Nephron progenitor cell (in vitro differentiated cells): ENCODE results near the gene SIRPD.

Experiments used
- DNase-seq: peaks from one replicate; pipeline ENCODE4 v3.0.0; 2021
- H3K27ac Mint-ChIP-seq: 2 replicates; pipeline ENCODE4 v1.8.0; 2021; ENCODE audit warnings: mild to moderate bottlenecking, moderate library complexity, mixed read lengths
- H3K27me3 Mint-ChIP-seq: 2 replicates; pipeline ENCODE4 v1.8.0; 2021; ENCODE audit warnings: mild to moderate bottlenecking, low read depth, mixed read lengths; ENCODE audit not compliant: poor library complexity
- H3K36me3 Mint-ChIP-seq: 2 replicates; pipeline ENCODE4 v1.8.0; 2021; ENCODE audit warnings: low read depth, mixed read lengths
- H3K4me1 Mint-ChIP-seq: 2 replicates; pipeline ENCODE4 v1.8.0; 2021; ENCODE audit warnings: mixed read lengths
- H3K4me3 Mint-ChIP-seq: 2 replicates; pipeline ENCODE4 v1.8.0; 2021; ENCODE audit warnings: mild to moderate bottlenecking, moderate library complexity, mixed read lengths
- H3K9me3 Mint-ChIP-seq: 2 replicates; pipeline ENCODE4 v1.8.0; 2021; ENCODE audit warnings: mild to moderate bottlenecking, moderate library complexity, mixed read lengths
- TF ChIP-seq, protein P1 (sequence below): fragments of 200-600 bp; sonication (generic); IDR thresholded peaks from 2 replicates; pipeline ENCODE4 v1.5.0; 2021; ENCODE audit warnings: antibody characterized with exemption

SIRPD gene

DNA sequence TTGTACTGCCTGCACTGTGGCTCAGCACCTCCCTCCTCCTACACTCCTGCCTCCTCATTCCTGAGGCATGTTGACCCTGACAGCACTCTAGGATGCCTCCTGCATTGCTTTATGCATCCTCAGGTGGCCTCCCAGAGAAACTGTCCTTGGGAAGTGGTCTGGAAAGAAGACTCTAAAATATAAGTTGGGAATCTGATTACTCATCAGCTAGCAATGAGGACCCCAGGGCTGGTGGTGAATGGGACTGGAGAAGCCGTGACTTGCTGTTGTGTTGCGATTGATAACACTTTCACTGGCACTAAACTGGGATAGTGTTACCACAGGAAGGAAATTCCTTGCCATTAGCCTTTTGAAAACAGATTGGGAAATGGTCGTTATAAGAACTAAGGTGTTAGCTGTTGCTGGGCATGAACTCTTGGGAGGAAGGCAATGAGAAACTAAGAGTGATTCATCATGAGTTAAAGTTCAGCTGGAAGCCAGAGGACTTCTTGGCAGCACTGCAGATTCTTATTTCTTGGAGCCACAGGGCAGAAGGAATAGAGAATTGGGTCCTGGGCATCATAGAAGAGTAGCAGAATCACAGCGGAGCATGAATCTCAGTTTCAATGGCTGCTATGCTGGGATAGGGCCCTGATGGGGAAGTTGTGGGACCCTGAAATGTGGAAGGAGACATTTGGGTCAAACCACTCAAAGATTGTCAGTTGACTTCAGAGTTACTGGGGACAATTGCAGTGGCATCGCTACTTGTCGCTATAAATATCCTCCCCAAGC, 10.1 kb upstream of the SIRPD start:
- peaks cover 7% of the 10 kb centered on the region for H3K4me1 Mint-ChIP-seq
- H3K9me3 Mint-ChIP-seq: peaks cover 9% of the 10 kb centered on the region
- no peak overlapping the region for H3K27ac Mint-ChIP-seq
- TF ChIP-seq, protein P1, sequence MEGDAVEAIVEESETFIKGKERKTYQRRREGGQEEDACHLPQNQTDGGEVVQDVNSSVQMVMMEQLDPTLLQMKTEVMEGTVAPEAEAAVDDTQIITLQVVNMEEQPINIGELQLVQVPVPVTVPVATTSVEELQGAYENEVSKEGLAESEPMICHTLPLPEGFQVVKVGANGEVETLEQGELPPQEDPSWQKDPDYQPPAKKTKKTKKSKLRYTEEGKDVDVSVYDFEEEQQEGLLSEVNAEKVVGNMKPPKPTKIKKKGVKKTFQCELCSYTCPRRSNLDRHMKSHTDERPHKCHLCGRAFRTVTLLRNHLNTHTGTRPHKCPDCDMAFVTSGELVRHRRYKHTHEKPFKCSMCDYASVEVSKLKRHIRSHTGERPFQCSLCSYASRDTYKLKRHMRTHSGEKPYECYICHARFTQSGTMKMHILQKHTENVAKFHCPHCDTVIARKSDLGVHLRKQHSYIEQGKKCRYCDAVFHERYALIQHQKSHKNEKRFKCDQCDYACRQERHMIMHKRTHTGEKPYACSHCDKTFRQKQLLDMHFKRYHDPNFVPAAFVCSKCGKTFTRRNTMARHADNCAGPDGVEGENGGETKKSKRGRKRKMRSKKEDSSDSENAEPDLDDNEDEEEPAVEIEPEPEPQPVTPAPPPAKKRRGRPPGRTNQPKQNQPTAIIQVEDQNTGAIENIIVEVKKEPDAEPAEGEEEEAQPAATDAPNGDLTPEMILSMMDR: no peak
- H3K36me3 Mint-ChIP-seq: no peaks in the 10 kb centered on the region
- no peak for DNase-seq
- H3K4me3 Mint-ChIP-seq: no peak overlapping the region
- H3K27me3 Mint-ChIP-seq: peaks cover 22% of the 10 kb centered on the region

DNA sequence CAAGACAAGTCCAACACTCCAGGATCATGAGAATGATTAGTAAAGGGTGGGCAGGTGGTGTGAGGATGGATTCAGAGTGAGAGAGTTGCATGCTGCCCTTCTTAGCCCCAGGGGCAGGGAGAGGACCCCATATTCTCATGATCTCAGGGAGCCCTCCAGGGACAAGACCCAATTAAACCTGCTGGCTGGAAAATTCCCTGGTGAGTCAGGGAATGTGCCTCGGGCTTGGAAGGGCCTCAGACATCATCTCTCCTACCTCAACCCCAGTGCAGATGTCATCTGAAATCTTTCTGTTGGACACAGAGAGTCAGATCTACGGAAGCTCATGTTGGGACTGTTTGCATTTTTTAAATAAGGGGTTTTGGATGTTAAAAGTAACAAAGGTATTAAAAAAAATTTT, 9.2 kb upstream of the SIRPD start:
- peaks cover 10% of the 10 kb centered on the region for H3K9me3 Mint-ChIP-seq
- DNase-seq: no peak
- peaks cover 7% of the 10 kb centered on the region for H3K4me1 Mint-ChIP-seq
- no peak overlapping the region for H3K27ac Mint-ChIP-seq
- no peak overlapping the region for H3K4me3 Mint-ChIP-seq
- TF ChIP-seq, protein P1: no peak
- peaks cover 23% of the 10 kb centered on the region for H3K27me3 Mint-ChIP-seq
- no peaks in the 10 kb centered on the region for H3K36me3 Mint-ChIP-seq

DNA sequence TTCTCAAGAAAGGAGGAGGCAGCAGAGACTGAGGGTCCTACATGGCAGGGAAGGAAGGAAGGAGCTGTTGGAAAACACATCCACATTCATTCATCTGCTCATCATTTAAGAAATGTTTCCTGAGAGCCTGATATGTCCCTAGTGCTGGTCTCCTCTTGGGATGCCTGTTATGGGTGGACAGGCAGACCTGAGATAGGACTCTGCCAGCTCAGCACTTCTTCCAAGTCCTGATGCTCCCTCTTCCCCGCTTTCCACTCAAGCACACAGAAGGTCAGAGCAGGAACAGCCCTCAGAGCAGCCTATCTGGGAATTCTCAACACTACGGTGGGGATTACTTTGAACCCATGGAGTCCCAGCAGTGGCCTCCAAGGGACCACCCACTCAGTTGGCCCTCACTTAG, 8.0 kb upstream of the SIRPD start:
- Mint-ChIP-seq H3K27me3 (peaks cover 30% of the 10 kb centered on the region), H3K27ac (no peak overlapping the region), H3K36me3 (no peaks in the 10 kb centered on the region), H3K4me3 (no peak overlapping the region), H3K9me3 (peaks cover 10% of the 10 kb centered on the region), H3K4me1 (peaks cover 7% of the 10 kb centered on the region)
- TF ChIP-seq, protein P1: no peak
- no peak for DNase-seq

DNA sequence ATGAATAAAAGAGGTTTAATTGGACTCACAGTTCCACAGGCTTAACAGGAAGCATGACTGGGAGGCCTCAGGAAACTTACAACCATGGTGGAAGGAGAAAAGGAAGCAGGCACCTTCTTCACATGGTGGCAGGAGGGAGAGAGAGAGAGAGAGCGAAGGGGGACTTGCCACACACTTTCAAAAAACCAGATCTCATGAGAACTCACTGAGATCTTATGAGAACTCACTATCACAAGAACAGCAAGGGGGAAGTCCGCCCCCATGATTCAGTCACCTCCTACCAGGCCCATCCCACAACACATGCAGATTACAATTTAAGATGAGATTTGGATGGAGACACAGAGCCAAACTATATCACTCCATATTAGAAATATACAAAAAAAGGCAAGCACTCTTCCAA, 6.1 kb upstream of the SIRPD start:
- Mint-ChIP-seq H3K4me3 (no peak overlapping the region), H3K36me3 (no peaks in the 10 kb centered on the region), H3K4me1 (peaks cover 7% of the 10 kb centered on the region), H3K27me3 (peaks cover 43% of the 10 kb centered on the region), H3K27ac (no peak overlapping the region), H3K9me3 (peaks cover 10% of the 10 kb centered on the region)
- TF ChIP-seq, protein P1: no peak
- no peak for DNase-seq

DNA sequence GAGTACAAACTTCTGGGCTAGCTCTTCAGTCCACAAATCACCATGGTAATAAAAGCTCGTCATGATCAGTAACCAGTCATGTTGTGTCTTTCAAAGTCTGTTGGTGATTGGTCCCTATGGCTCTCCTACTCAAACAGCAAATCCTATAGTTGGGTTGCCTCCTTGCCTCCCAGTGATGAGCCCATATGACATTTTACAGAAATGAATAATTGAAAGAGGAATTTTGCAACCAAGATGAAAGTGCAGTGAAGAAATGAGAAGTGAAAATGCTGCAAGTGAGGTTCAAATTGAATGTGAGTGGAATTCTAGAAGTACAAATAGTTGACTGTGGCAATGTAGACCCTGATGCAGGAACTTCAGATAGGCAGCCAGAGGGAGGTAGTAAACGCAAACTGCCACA, 5.1 kb upstream of the SIRPD start:
- peaks cover 40% of the 10 kb centered on the region for H3K27me3 Mint-ChIP-seq

More for the DNA sequence above, 5.1 kb upstream of the SIRPD start:
- no peak for DNase-seq
- no peaks in the 10 kb centered on the region for H3K36me3 Mint-ChIP-seq
- no peak overlapping the region for H3K27ac Mint-ChIP-seq
- no peak overlapping the region for H3K4me3 Mint-ChIP-seq
- H3K9me3 Mint-ChIP-seq: peaks cover 10% of the 10 kb centered on the region
- H3K4me1 Mint-ChIP-seq: peaks cover 7% of the 10 kb centered on the region
- TF ChIP-seq, protein P1: no peak
